Measurements from ENCODE around the gene CTRB1.
"Not testable (repeated sequence)": the region's sequence is repeated elsewhere in the genome, so short reads cannot be mapped to it uniquely, and the experiment has no call there.

Gene CTRB1

DNA sequence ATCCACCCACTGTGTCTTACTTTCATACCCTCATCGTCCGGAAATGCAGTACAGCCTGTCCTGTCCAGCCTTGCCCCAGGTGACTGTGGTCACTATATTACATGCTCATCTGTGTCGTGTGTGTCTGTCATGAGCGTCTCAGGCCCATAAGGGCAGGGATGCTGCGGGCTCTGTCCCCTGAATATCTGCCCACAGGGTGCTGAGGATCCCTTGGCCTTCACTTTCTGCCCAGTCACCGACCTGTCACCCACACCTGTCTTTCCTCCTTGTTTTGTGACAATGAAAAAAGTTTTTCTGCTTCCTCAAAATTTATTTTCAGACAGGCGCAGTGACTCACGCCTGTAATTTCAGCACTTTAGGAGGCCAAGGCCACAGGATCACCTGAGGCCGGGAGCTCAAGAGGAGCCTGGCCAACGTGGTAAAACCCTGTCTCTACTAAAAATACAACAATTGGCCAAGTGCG, 1.4 kb upstream of the CTRB1 start:
- DNase-seq (ENCODE audit: low read depth, low spot score): no peak
- in situ Hi-C loops (cut with HindIII; ENCODE audit: low sequenced_read_pairs): no loop called here
- H3K4me3 ChIP-seq (ENCODE audit: low read depth, low read length): no peak overlapping the region
- TF ChIP-seq, protein P1, sequence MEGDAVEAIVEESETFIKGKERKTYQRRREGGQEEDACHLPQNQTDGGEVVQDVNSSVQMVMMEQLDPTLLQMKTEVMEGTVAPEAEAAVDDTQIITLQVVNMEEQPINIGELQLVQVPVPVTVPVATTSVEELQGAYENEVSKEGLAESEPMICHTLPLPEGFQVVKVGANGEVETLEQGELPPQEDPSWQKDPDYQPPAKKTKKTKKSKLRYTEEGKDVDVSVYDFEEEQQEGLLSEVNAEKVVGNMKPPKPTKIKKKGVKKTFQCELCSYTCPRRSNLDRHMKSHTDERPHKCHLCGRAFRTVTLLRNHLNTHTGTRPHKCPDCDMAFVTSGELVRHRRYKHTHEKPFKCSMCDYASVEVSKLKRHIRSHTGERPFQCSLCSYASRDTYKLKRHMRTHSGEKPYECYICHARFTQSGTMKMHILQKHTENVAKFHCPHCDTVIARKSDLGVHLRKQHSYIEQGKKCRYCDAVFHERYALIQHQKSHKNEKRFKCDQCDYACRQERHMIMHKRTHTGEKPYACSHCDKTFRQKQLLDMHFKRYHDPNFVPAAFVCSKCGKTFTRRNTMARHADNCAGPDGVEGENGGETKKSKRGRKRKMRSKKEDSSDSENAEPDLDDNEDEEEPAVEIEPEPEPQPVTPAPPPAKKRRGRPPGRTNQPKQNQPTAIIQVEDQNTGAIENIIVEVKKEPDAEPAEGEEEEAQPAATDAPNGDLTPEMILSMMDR (IDR thresholded peaks at IDR 0.05; ENCODE audit: low read depth, low read length): no peak

DNA sequence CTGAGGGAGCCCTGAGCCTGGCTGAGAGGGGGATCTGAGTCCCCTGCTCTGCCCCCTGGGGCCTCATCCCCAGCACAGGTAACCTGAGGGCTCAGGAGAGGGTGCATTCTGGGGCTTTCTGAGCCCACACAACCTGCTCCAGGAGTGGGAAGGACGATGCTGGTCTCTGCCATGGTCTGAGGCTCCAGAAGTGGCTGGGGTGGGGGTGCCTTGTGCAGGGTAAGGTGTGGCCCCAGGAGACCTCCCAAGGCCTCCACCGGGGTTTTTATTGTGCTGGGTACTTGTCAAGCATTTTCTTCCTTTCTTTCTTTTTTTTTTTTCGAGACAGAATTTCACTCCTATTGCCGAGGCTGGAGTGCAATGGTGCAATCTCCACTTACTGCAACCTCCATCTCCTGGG, 300 bp downstream of the CTRB1 start:
- H3K4me3 ChIP-seq (ENCODE audit: low read depth, low read length): no peak overlapping the region
- in situ Hi-C loops (cut with HindIII; ENCODE audit: low sequenced_read_pairs): no loop called here
- TF ChIP-seq, protein P1 (IDR thresholded peaks at IDR 0.05; ENCODE audit: low read depth, low read length): no peak
- no peak for DNase-seq (ENCODE audit: low read depth, low spot score)

DNA sequence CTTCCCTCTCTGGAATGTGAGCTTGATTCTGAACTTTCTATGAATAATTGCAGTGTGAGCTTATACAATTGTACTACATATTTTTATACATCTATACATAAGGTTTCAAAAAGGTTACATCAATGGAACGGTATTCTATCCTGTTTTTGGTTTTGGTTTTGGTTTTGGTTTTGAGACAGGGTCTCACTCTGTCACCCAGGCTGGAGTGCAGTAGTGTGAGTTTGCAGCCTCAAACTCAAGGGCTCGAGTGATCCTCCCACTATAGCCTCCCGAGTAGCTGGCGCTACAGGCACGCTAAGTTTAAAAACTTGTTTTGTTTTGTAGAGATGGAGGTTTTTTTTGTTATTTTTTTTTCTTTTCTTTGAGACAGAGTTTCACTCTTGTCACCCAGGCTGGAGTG, 1.1 kb downstream of the CTRB1 start:
- in situ Hi-C loops (cut with HindIII; ENCODE audit: low sequenced_read_pairs): no loop called here
- TF ChIP-seq, protein P1 (IDR thresholded peaks at IDR 0.05; ENCODE audit: low read depth, low read length): no peak
- H3K4me3 ChIP-seq (ENCODE audit: low read depth, low read length): no peak overlapping the region
- no peak for DNase-seq (ENCODE audit: low read depth, low spot score)

DNA sequence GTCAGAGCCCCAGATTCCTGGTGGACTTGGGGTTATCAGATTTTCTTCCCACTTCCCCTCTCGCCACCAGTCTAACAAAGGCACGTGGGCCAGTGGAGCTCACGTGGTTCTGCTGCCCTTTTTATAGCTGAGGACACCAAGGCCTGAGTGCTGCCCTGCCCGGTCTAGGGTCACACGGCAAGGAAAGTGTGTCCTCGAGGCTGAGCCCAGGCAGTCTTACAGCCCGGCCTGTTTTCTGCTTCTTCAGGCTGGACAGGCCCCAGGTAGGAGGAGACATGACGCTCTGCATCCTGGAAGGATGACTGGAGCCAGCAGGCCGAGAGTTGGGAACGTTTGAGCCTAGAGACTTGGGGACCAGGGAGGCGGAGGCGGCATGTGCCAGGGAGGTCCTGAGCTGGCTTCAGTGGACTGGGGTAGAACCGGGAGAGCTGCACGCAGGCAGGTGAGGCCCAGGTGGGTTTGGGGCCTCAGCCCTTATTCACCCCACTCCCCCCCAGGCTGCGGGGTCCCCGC, 3.5 kb downstream of the CTRB1 start:
- H3K4me3 ChIP-seq (ENCODE audit: low read depth, low read length): no peak overlapping the region
- TF ChIP-seq, protein P1 (IDR thresholded peaks at IDR 0.05; ENCODE audit: low read depth, low read length): no peak
- no peak for DNase-seq (ENCODE audit: low read depth, low spot score)
- in situ Hi-C loops (cut with HindIII; ENCODE audit: low sequenced_read_pairs): no loop called here

DNA sequence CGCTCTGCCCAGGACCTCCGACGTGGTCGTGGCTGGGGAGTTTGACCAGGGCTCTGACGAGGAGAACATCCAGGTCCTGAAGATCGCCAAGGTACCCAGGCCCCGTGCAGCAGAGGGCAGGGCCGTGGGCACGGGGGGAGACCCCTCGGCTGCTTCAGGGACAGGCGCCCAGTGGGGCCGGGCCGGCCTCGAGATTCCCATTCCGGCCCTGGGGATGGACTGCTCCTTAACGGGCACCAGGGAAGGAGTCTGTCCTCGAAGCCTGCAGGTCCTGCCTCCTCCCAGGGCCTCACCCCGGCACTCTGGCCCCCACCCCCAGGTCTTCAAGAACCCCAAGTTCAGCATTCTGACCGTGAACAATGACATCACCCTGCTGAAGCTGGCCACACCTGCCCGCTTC, 4.3 kb downstream of the CTRB1 start:
- in situ Hi-C loops (cut with HindIII; ENCODE audit: low sequenced_read_pairs); H3K4me3 ChIP-seq (ENCODE audit: low read depth, low read length); DNase-seq (ENCODE audit: low read depth, low spot score): not testable (repeated sequence)

DNA sequence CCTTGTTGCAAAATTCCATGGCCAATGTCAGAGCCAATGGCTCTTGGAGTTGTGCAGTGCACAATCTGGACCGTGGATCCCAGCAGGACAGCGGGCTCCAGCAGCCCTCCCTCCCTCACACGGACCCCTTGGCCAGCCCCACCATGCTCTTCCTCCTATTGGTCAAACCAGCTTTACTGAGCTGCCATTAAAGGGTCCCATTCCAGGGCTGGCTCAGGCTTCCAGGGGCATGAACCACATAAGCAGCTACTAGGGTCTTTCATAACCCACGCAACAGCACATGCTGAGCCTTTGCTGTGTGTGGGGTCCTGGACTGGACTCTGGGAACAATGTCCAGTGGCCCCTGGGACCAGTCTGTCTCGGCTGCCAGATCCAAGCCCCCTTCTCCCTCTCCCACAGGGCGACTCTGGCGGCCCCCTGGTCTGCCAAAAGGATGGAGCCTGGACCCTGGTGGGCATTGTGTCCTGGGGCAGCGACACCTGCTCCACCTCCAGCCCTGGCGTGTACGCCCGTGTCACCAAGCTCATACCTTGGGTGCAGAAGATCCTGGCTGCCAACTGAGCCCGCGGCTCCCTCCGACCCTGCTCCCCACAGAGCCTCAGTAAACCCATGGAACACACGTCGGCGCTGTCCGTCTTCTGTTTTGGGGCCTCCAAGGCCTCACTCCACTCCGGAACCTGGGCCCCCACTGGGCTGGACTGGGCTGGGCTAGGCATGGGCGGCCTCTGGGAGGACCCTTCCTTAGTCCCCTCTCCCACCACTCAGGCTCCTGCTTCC, 5.7 kb downstream of the CTRB1 start:
- H3K4me3 ChIP-seq (ENCODE audit: low read depth, low read length): no peak overlapping the region
- TF ChIP-seq, protein P1 (IDR thresholded peaks at IDR 0.05; ENCODE audit: low read depth, low read length): no peak
- in situ Hi-C loops (cut with HindIII; ENCODE audit: low sequenced_read_pairs): loop anchor here (25.0 kb wide), 1 partner anchor 163 kb away; no protein-coding TSS in a partner anchor
- no peak for DNase-seq (ENCODE audit: low read depth, low spot score)

DNA sequence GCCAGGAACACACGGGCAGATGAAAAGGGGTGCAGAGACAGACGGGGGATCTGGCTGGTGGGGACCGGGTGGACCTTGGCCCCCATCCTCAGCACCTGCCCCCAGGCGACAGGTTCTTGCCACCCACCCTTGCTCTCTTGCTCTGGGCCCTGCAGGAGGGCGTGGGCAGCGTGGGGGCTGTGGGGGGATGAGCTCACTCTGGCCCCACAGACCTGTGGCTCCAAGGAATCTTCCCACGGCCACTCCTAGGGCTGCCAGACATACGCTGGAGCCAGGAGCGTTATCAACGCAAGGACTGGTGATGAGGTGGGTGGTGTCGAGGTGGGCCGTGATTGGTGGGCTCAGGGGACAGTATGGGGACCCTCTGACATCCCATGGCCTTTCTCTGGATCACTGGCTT, 6.3 kb downstream of the CTRB1 start:
- TF ChIP-seq, protein P1 (IDR thresholded peaks at IDR 0.05; ENCODE audit: low read depth, low read length): no peak
- H3K4me3 ChIP-seq (ENCODE audit: low read depth, low read length): no peak overlapping the region
- in situ Hi-C loops (cut with HindIII; ENCODE audit: low sequenced_read_pairs): loop anchor here (25.0 kb wide), 1 partner anchor 162 kb away; no protein-coding TSS in a partner anchor
- DNase-seq (ENCODE audit: low read depth, low spot score): no peak

Data from astrocyte of the spinal cord (primary cell).